ENCODE data around the gene CACNA2D3. TPM values are rescaled to one million over a fixed set of nuclear protein-coding genes. Genes with fewer than 3 reads are reported as not detected.

Gene CACNA2D3
- total and polyA plus RNA-seq, 4 donors: 0.06 to 0.37 (median 0.08) TPM; not detected in 1

DNA sequence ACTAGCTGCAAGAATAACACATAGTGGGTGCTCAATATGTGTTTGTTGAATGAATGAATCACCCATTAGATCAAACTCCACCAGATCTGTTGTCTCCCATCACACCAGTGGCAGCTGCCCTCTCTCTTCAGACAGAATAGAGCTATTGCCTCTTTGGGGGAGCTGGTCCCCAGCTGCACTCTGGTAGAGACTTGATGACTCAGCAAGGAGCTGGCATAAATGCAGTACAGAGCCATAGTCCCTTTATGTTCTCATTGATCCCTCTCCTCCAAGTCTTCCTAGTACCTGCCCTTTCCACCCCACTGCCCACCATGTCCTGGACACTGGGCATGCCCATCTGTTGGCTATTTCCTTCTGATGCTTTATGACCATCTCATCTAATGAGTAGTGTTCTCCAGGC, 443.6 kb downstream of the CACNA2D3 start:
- Histone ChIP-seq H3K4me1 (ENCODE audit: control insufficient read depth in 4 of 4, insufficient read depth in 4 of 4, low read length in 3 of 4) (no peaks in the 10 kb centered on the region), H3K27me3 (ENCODE audit: control insufficient read depth in 4 of 4, insufficient read depth in 4 of 4, low read length in 3 of 4) (peaks cover 0 to 6% (median 0%) of the 10 kb centered on the region in 4 donors), H3K36me3 (ENCODE audit: control insufficient read depth in 4 of 4, insufficient read depth in 3 of 4, low read depth in 1 of 4, low read length in 3 of 4) (no peaks in the 10 kb centered on the region), H3K4me3 (ENCODE audit: low read depth in 1 of 3, low read length in 3 of 3) (no peak overlapping the region), H3K9me3 (ENCODE audit: control insufficient read depth in 4 of 4, low read length in 3 of 4) (peaks cover 0 to 3% (median 0%) of the 10 kb centered on the region in 4 donors), H3K27ac (ENCODE audit: low read depth in 1 of 2, low read length in 2 of 2) (no peak overlapping the region), H3K9ac (ENCODE audit: low read depth in 1 of 2, low read length in 2 of 2) (no peak overlapping the region)
- TF ChIP-seq, protein P1, sequence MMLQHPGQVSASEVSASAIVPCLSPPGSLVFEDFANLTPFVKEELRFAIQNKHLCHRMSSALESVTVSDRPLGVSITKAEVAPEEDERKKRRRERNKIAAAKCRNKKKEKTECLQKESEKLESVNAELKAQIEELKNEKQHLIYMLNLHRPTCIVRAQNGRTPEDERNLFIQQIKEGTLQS (IDR thresholded peaks at IDR 0.05): no peak
- TF ChIP-seq HNF4A (conservative IDR thresholded peaks at IDR 0.05) (no peak), TAF1 (conservative IDR thresholded peaks at IDR 0.05) (no peak), SP1 (IDR thresholded peaks at IDR 0.05) (no peak)
- TF ChIP-seq, protein P2, sequence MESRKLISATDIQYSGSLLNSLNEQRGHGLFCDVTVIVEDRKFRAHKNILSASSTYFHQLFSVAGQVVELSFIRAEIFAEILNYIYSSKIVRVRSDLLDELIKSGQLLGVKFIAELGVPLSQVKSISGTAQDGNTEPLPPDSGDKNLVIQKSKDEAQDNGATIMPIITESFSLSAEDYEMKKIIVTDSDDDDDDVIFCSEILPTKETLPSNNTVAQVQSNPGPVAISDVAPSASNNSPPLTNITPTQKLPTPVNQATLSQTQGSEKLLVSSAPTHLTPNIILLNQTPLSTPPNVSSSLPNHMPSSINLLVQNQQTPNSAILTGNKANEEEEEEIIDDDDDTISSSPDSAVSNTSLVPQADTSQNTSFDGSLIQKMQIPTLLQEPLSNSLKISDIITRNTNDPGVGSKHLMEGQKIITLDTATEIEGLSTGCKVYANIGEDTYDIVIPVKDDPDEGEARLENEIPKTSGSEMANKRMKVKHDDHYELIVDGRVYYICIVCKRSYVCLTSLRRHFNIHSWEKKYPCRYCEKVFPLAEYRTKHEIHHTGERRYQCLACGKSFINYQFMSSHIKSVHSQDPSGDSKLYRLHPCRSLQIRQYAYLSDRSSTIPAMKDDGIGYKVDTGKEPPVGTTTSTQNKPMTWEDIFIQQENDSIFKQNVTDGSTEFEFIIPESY (IDR thresholded peaks at IDR 0.05): no peak
- DNase-seq (ENCODE audit: low spot score): no peak

DNA sequence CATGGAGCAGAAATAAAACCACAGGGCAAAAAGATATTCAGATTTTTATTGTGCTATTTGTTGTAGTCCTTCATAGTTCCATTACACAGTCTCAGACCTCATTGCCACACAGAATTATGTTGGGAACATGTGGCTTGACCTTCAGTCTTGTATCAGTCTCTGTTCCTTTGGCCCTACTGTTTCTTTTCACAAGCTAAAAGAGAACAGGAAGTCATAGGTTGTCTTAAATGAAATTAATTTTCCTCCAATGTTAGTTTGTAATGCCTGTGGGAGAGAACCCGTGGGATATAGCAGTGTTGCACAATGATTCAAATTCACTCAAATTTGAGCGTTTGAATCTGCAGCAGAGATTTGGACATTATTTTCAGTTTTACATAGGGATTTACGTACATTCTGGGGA, 445.6 kb downstream of the CACNA2D3 start:
- Histone ChIP-seq H3K9ac (ENCODE audit: low read depth in 1 of 2, low read length in 2 of 2) (no peak overlapping the region), H3K27ac (ENCODE audit: low read depth in 1 of 2, low read length in 2 of 2) (no peak overlapping the region), H3K27me3 (ENCODE audit: control insufficient read depth in 4 of 4, insufficient read depth in 4 of 4, low read length in 3 of 4) (peaks cover 0 to 6% (median 0%) of the 10 kb centered on the region in 4 donors), H3K36me3 (ENCODE audit: control insufficient read depth in 4 of 4, insufficient read depth in 3 of 4, low read depth in 1 of 4, low read length in 3 of 4) (no peaks in the 10 kb centered on the region), H3K4me3 (ENCODE audit: low read depth in 1 of 3, low read length in 3 of 3) (no peak overlapping the region), H3K9me3 (ENCODE audit: control insufficient read depth in 4 of 4, low read length in 3 of 4) (peaks cover 0 to 6% (median 0%) of the 10 kb centered on the region in 4 donors), H3K4me1 (ENCODE audit: control insufficient read depth in 4 of 4, insufficient read depth in 4 of 4, low read length in 3 of 4) (no peaks in the 10 kb centered on the region)
- no peak for DNase-seq (ENCODE audit: low spot score)
- TF ChIP-seq RAD21 (IDR thresholded peaks at IDR 0.05): no peak
- TF ChIP-seq HNF4G (IDR thresholded peaks at IDR 0.05): no peak
- no peak for TF ChIP-seq FOXA2 (IDR thresholded peaks at IDR 0.05)
- TF ChIP-seq HNF4A (conservative IDR thresholded peaks at IDR 0.05): no peak
- WGBS: 70% methylated on average over 3 of the region's 3 CpGs

DNA sequence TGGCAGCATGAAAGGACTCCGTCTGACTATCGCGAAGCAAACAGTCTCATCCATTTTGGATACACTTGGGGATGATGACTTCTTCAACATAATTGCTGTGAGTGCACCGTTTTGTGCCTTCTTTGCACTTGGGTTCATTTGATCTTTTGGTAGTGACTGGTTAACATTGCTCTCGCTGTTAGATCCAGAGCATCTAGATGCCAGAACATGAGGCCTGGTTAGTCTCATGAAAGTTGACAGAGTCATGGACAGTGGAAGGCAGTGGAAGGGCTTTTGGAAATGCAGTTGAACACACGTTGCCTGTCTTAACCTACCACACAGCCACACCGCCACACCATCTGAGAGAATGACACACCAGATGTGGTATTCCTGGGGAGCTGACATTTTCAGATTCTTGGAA, 447.7 kb downstream of the CACNA2D3 start:
- no peak for DNase-seq (ENCODE audit: low spot score)
- TF ChIP-seq, protein P3, sequence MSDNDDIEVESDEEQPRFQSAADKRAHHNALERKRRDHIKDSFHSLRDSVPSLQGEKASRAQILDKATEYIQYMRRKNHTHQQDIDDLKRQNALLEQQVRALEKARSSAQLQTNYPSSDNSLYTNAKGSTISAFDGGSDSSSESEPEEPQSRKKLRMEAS (IDR thresholded peaks at IDR 0.05): no peak
- TF ChIP-seq FOXA2 (IDR thresholded peaks at IDR 0.05): no peak
- no peak for TF ChIP-seq FOXA1 (IDR thresholded peaks at IDR 0.05)
- TF ChIP-seq, protein P1 (IDR thresholded peaks at IDR 0.05): no peak
- TF ChIP-seq, protein P2 (IDR thresholded peaks at IDR 0.05): no peak
- TF ChIP-seq, protein P4, sequence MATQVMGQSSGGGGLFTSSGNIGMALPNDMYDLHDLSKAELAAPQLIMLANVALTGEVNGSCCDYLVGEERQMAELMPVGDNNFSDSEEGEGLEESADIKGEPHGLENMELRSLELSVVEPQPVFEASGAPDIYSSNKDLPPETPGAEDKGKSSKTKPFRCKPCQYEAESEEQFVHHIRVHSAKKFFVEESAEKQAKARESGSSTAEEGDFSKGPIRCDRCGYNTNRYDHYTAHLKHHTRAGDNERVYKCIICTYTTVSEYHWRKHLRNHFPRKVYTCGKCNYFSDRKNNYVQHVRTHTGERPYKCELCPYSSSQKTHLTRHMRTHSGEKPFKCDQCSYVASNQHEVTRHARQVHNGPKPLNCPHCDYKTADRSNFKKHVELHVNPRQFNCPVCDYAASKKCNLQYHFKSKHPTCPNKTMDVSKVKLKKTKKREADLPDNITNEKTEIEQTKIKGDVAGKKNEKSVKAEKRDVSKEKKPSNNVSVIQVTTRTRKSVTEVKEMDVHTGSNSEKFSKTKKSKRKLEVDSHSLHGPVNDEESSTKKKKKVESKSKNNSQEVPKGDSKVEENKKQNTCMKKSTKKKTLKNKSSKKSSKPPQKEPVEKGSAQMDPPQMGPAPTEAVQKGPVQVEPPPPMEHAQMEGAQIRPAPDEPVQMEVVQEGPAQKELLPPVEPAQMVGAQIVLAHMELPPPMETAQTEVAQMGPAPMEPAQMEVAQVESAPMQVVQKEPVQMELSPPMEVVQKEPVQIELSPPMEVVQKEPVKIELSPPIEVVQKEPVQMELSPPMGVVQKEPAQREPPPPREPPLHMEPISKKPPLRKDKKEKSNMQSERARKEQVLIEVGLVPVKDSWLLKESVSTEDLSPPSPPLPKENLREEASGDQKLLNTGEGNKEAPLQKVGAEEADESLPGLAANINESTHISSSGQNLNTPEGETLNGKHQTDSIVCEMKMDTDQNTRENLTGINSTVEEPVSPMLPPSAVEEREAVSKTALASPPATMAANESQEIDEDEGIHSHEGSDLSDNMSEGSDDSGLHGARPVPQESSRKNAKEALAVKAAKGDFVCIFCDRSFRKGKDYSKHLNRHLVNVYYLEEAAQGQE (IDR thresholded peaks at IDR 0.05): no peak
- no peak for TF ChIP-seq RAD21 (IDR thresholded peaks at IDR 0.05)
- TF ChIP-seq YY1 (IDR thresholded peaks at IDR 0.05): no peak
- TF ChIP-seq RXRA (IDR thresholded peaks at IDR 0.05): no peak
- Histone ChIP-seq H3K9me3 (ENCODE audit: control insufficient read depth in 4 of 4, low read length in 3 of 4) (peaks cover 0 to 8% (median 0%) of the 10 kb centered on the region in 4 donors), H3K36me3 (ENCODE audit: control insufficient read depth in 4 of 4, insufficient read depth in 3 of 4, low read depth in 1 of 4, low read length in 3 of 4) (no peaks in the 10 kb centered on the region), H3K27ac (ENCODE audit: low read depth in 1 of 2, low read length in 2 of 2) (no peak overlapping the region), H3K27me3 (ENCODE audit: control insufficient read depth in 4 of 4, insufficient read depth in 4 of 4, low read length in 3 of 4) (peaks cover 0 to 6% (median 0%) of the 10 kb centered on the region in 4 donors), H3K4me3 (ENCODE audit: low read depth in 1 of 3, low read length in 3 of 3) (no peak overlapping the region), H3K4me1 (ENCODE audit: control insufficient read depth in 4 of 4, insufficient read depth in 4 of 4, low read length in 3 of 4) (no peaks in the 10 kb centered on the region), H3K9ac (ENCODE audit: low read depth in 1 of 2, low read length in 2 of 2) (no peak overlapping the region)
- 86% methylated on average over 7 of the region's 7 CpGs for WGBS
